NB4 (cell line): Measurements from ENCODE around the gene PDCD1LG2.

Experiments
- DNase-seq: peaks from one replicate; pipeline ENCODE4 v3.0.0; 2010; ENCODE audit warnings: low read depth
- H3K4me3 ChIP-seq: one replicate; pipeline ENCODE4 v1.5.1; 2011; ENCODE audit warnings: mild to moderate bottlenecking, low read depth, low read length, moderate library complexity
- MYC ChIP-seq: IDR thresholded peaks from 2 replicates; pipeline ENCODE4 v1.6.1; 2011; ENCODE audit warnings: low read depth, low read length
- POLR2A ChIP-seq: IDR thresholded peaks from 2 replicates; pipeline ENCODE4 v1.6.1; 2011; ENCODE audit warnings: mild to moderate bottlenecking; ENCODE audit not compliant: insufficient read length; ENCODE audit errors: extremely low read depth
- TF ChIP-seq, protein P1 (sequence below): IDR thresholded peaks from one replicate; pipeline ENCODE4 v1.5.1; 2012; ENCODE audit warnings: low read depth, low read length
- TF ChIP-seq, protein P2 (sequence below): IDR thresholded peaks from 2 replicates; pipeline ENCODE4 v1.6.1; 2011; ENCODE audit warnings: low read depth, low read length

The PDCD1LG2 gene

DNA sequence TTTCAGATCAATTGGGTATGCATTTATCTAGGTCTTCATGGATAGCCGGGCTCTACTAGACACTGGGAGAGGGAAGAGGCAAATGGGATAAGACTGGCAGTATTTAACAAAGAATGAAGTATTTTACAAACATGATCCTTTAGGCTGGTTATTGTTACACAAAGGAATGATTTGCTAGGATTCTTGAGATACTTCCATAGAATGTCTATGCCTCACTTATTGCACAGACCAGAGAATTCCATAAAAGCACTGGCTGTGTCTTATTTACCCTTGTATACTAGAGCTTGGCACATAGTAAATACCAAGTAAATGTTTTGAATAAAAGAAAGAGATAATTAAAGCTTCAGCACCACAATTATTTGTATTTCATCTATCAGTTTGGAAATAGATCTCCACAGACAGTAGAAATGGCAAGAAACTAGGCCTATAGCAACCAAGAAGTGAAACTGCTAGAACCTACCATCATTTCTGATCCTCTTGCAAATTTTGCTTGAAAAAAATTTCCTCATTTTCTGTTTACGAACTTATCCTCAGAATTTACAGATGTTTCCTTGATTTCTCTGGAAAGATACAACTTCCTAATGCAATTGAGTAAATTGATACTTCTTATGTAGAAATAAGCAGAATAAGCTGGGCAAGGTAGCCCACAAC lies 3.8 kb downstream of the PDCD1LG2 start:
- TF ChIP-seq, protein P1, sequence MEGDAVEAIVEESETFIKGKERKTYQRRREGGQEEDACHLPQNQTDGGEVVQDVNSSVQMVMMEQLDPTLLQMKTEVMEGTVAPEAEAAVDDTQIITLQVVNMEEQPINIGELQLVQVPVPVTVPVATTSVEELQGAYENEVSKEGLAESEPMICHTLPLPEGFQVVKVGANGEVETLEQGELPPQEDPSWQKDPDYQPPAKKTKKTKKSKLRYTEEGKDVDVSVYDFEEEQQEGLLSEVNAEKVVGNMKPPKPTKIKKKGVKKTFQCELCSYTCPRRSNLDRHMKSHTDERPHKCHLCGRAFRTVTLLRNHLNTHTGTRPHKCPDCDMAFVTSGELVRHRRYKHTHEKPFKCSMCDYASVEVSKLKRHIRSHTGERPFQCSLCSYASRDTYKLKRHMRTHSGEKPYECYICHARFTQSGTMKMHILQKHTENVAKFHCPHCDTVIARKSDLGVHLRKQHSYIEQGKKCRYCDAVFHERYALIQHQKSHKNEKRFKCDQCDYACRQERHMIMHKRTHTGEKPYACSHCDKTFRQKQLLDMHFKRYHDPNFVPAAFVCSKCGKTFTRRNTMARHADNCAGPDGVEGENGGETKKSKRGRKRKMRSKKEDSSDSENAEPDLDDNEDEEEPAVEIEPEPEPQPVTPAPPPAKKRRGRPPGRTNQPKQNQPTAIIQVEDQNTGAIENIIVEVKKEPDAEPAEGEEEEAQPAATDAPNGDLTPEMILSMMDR: no peak
- TF ChIP-seq POLR2A (no peak), MYC (no peak)
- TF ChIP-seq, protein P2, sequence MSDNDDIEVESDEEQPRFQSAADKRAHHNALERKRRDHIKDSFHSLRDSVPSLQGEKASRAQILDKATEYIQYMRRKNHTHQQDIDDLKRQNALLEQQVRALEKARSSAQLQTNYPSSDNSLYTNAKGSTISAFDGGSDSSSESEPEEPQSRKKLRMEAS: no peak
- no peak for DNase-seq
- no peak overlapping the region for H3K4me3 ChIP-seq

DNA sequence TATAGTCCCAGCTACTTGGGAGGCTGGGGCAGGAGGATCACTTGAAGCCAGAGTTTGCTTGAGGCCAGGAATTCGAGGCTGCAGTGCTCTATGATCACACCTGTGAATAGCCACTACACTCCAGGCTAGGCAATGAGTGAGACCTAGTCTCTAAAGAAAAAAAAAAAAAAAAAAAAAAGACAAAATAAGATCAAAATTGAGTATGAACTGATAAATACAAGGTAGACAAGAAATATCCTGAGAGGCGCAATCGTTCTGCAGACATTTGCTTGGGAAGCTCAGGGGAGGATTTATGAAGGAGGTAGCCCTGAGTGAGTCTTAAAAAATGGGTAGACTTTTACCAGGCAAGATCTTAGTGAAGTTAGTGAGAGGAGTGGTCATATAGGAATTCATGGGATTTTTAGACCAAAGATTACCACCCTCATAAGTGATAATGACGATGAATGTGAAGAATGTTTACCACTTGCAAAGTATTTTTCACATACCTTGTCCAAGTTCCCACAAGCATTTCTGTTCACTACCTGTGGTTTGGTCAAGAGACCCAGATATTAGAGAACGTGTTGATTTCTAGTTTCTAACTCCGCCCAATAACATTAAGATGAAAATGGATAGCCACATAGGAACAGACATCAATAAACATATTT lies 4.4 kb downstream of the PDCD1LG2 start:
- DNase-seq: no peak
- TF ChIP-seq POLR2A (no peak), MYC (no peak)
- TF ChIP-seq, protein P2: no peak
- TF ChIP-seq, protein P1: no peak
- no peak overlapping the region for H3K4me3 ChIP-seq

DNA sequence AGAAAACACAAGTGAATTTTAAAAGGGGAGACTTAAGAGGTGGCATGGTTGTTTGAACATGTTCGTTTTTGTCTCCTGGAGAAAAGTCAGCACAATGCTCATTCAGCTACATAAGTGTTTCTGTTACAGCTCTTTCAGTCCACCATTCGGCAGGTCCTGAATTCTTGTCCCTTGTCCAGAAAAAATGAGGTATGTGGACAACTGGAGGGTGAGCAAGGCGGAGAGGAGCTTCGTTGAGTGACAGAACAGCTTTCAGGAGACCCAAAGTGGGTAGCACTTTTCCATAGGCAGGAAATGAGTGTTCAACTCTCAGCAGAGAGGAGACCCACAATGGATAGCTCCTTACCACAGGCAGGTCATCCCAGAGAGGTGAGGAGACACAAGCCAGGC lies 4.9 kb downstream of the PDCD1LG2 start:
- DNase-seq: no peak
- H3K4me3 ChIP-seq: no peak overlapping the region
- TF ChIP-seq, protein P1: no peak
- TF ChIP-seq MYC: no peak
- TF ChIP-seq, protein P2: no peak
- TF ChIP-seq POLR2A: no peak

- no peak for DNase-seq
- TF ChIP-seq POLR2A (no peak), MYC (no peak)
- TF ChIP-seq, protein P2: no peak
- TF ChIP-seq, protein P1: no peak
- H3K4me3 ChIP-seq: no peak overlapping the region
Observed at GRCh38 chr9:5516453-5517220, 6.3 kb downstream of the PDCD1LG2 start.

GRCh38 chr9:5518171-5518936 lies 8.0 kb downstream of the PDCD1LG2 start:
- DNase-seq: no peak
- TF ChIP-seq POLR2A (no peak), MYC (no peak)
- TF ChIP-seq, protein P2: no peak
- TF ChIP-seq, protein P1: no peak
- H3K4me3 ChIP-seq: no peak overlapping the region
